SK-N-SH treated with all-trans-retinoic acid at 6 μM for 48 hours (cell line): ENCODE data around the gene TGM1.

Source experiments
- BACH2 ChIP-seq: fragments of 250-450 bp; sonication (Bioruptor Pico); IDR thresholded peaks from 2 replicates; pipeline ENCODE4 v1.9.0; 2021; ENCODE audit warnings: mild to moderate bottlenecking, borderline replicate concordance
- ESRRG ChIP-seq: fragments of 250-450 bp; sonication (Bioruptor Pico); IDR thresholded peaks from 2 replicates; pipeline ENCODE4 v1.6.1; 2021; ENCODE audit warnings: mild to moderate bottlenecking
- ISL1 ChIP-seq: fragments of 250-450 bp; sonication (Bioruptor Pico); IDR thresholded peaks from 2 replicates; pipeline ENCODE4 v2.1.2; 2022; ENCODE audit warnings: mild to moderate bottlenecking, moderate library complexity
- PPARA ChIP-seq: fragments of 250-450 bp; sonication (Bioruptor Pico); IDR thresholded peaks from 2 replicates; pipeline ENCODE4 v1.5.0; 2020; ENCODE audit warnings: mild to moderate bottlenecking, borderline replicate concordance
- SNAI2 ChIP-seq: fragments of 250-450 bp; sonication (Bioruptor Pico); IDR thresholded peaks from 2 replicates; pipeline ENCODE4 v1.5.0; 2020; ENCODE audit warnings: mild to moderate bottlenecking, moderate library complexity
- TCF4 ChIP-seq: fragments of 250-450 bp; sonication (Bioruptor Pico); IDR thresholded peaks from 2 replicates; pipeline ENCODE4 v1.8.0; 2021; ENCODE audit warnings: mild to moderate bottlenecking, moderate library complexity, borderline replicate concordance
- ZFP30 ChIP-seq: fragments of 450-650 bp; formaldehyde crosslinking; IDR thresholded peaks from 2 replicates; pipeline ENCODE4 v1.5.0; 2022; ENCODE audit warnings: mild to moderate bottlenecking, moderate library complexity
- TF ChIP-seq, protein P1 (sequence below): fragments of 250-450 bp; sonication (Bioruptor Pico); IDR thresholded peaks from 2 replicates; pipeline ENCODE4 v1.8.0; 2021; ENCODE audit warnings: low read depth, mild to moderate bottlenecking, moderate library complexity, borderline replicate concordance
- TF ChIP-seq, protein P2 (sequence below): fragments of 250-450 bp; sonication (Bioruptor Pico); IDR thresholded peaks from 2 replicates; pipeline ENCODE4 v1.8.0; 2020; ENCODE audit warnings: mild to moderate bottlenecking, moderate library complexity, borderline replicate concordance
- TF ChIP-seq, protein P3 (sequence below): fragments of 250-450 bp; sonication (Bioruptor Pico); IDR thresholded peaks from 2 replicates; pipeline ENCODE4 v1.5.1; 2021; ENCODE audit warnings: mild to moderate bottlenecking, moderate library complexity
- TF ChIP-seq, protein P4 (sequence below): fragments of 250-450 bp; sonication (Bioruptor Pico); IDR thresholded peaks from 2 replicates; pipeline ENCODE4 v1.5.0; 2020; ENCODE audit warnings: mild to moderate bottlenecking, moderate library complexity

DNA sequence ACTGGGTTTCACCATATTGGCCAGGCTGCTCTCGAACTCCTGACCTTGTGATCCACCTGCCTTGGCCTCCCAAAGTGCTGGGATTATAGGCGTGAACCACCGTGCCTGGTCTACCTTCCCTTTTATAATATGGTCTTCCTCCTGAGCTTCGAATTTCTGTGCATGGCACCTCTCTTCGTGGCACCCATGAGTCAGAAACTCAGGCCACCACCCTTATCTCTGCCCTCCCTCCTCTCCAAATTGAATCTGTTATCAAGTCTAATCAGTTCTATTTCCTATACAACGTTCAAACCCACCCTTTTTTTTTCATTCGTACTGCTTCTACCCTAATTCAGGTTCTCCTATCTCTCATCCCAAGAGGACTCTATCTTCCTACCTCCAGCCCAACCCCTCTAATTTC, 15.6 kb downstream of the TGM1 start:
- TF ChIP-seq, protein P1, sequence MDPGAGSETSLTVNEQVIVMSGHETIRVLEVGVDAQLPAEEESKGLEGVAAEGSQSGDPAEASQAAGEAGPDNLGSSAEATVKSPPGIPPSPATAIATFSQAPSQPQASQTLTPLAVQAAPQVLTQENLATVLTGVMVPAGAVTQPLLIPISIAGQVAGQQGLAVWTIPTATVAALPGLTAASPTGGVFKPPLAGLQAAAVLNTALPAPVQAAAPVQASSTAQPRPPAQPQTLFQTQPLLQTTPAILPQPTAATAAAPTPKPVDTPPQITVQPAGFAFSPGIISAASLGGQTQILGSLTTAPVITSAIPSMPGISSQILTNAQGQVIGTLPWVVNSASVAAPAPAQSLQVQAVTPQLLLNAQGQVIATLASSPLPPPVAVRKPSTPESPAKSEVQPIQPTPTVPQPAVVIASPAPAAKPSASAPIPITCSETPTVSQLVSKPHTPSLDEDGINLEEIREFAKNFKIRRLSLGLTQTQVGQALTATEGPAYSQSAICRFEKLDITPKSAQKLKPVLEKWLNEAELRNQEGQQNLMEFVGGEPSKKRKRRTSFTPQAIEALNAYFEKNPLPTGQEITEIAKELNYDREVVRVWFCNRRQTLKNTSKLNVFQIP (CRISPR knock-in tag): no peak
- TF ChIP-seq, protein P2, sequence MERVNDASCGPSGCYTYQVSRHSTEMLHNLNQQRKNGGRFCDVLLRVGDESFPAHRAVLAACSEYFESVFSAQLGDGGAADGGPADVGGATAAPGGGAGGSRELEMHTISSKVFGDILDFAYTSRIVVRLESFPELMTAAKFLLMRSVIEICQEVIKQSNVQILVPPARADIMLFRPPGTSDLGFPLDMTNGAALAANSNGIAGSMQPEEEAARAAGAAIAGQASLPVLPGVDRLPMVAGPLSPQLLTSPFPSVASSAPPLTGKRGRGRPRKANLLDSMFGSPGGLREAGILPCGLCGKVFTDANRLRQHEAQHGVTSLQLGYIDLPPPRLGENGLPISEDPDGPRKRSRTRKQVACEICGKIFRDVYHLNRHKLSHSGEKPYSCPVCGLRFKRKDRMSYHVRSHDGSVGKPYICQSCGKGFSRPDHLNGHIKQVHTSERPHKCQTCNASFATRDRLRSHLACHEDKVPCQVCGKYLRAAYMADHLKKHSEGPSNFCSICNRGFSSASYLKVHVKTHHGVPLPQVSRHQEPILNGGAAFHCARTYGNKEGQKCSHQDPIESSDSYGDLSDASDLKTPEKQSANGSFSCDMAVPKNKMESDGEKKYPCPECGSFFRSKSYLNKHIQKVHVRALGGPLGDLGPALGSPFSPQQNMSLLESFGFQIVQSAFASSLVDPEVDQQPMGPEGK (CRISPR knock-in tag): no peak
- TF ChIP-seq ZFP30 (CRISPR knock-in tag): no peak
- no peak for TF ChIP-seq SNAI2 (CRISPR knock-in tag)
- TF ChIP-seq ISL1: no peak
- TF ChIP-seq, protein P3, sequence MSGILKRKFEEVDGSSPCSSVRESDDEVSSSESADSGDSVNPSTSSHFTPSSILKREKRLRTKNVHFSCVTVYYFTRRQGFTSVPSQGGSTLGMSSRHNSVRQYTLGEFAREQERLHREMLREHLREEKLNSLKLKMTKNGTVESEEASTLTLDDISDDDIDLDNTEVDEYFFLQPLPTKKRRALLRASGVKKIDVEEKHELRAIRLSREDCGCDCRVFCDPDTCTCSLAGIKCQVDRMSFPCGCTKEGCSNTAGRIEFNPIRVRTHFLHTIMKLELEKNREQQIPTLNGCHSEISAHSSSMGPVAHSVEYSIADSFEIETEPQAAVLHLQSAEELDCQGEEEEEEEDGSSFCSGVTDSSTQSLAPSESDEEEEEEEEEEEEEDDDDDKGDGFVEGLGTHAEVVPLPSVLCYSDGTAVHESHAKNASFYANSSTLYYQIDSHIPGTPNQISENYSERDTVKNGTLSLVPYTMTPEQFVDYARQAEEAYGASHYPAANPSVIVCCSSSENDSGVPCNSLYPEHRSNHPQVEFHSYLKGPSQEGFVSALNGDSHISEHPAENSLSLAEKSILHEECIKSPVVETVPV (CRISPR knock-in tag): no peak
- no peak for TF ChIP-seq ESRRG (CRISPR knock-in tag)
- TF ChIP-seq PPARA (CRISPR knock-in tag): no peak
- no peak for TF ChIP-seq TCF4
- no peak for TF ChIP-seq BACH2
- TF ChIP-seq, protein P4, sequence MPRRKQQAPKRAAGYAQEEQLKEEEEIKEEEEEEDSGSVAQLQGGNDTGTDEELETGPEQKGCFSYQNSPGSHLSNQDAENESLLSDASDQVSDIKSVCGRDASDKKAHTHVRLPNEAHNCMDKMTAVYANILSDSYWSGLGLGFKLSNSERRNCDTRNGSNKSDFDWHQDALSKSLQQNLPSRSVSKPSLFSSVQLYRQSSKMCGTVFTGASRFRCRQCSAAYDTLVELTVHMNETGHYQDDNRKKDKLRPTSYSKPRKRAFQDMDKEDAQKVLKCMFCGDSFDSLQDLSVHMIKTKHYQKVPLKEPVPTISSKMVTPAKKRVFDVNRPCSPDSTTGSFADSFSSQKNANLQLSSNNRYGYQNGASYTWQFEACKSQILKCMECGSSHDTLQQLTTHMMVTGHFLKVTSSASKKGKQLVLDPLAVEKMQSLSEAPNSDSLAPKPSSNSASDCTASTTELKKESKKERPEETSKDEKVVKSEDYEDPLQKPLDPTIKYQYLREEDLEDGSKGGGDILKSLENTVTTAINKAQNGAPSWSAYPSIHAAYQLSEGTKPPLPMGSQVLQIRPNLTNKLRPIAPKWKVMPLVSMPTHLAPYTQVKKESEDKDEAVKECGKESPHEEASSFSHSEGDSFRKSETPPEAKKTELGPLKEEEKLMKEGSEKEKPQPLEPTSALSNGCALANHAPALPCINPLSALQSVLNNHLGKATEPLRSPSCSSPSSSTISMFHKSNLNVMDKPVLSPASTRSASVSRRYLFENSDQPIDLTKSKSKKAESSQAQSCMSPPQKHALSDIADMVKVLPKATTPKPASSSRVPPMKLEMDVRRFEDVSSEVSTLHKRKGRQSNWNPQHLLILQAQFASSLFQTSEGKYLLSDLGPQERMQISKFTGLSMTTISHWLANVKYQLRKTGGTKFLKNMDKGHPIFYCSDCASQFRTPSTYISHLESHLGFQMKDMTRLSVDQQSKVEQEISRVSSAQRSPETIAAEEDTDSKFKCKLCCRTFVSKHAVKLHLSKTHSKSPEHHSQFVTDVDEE (CRISPR knock-in tag): no peak
